ENCODE data around the gene ITIH4.

- TF ChIP-seq CTCF (IDR thresholded peaks at IDR 0.05) (no peak), EZH2 (IDR thresholded peaks at IDR 0.05; ENCODE audit: borderline replicate concordance, insufficient read depth, low read depth, low read length, poor library complexity, severe bottlenecking) (no peak)
These were observed 41.3 kb upstream of the ITIH4 start for GRCh38 chr3:52871761-52872160.

Measured in B cell (primary cell).